Activated CD4-positive, alpha-beta T cell treated with anti-CD3 and anti-CD28 coated beads, Interleukin-2, Interleukin-4, amounts not matched to agents 100 ng/mL and 50 ng/mL, durations not matched to agents 16 hours and 8 hours (primary cell): ENCODE data around the gene MORC1.
A peak's percentile ranks its signal among the peaks of the same experiment; 100 is the strongest.
"Not testable (repeated sequence)": the region's sequence is repeated elsewhere in the genome, so short reads cannot be mapped to it uniquely, and the experiment has no call there.

Experiments used
- DNase-seq: peaks from one replicate; pipeline ENCODE4 v3.0.0-alpha.2; 2020; ENCODE audit warnings: low spot score

The MORC1 gene

GRCh38 chr3:109098079-109098644 is 19.8 kb downstream of the MORC1 start:
- no peak for DNase-seq

- DNase-seq: no peak
Observed at GRCh38 chr3:109095166-109095565, 22.8 kb downstream of the MORC1 start.

- no peak for DNase-seq
Observed at GRCh38 chr3:109093561-109093960, 24.4 kb downstream of the MORC1 start.

GRCh38 chr3:109091846-109092245 is 26.1 kb downstream of the MORC1 start:
- DNase-seq: no peak

- DNase-seq: no peak
Observed at GRCh38 chr3:109089265-109089664, 28.7 kb downstream of the MORC1 start.

- peak; percentile 27 for DNase-seq
Observed at GRCh38 chr3:109081746-109082510, 36.0 kb downstream of the MORC1 start.

- DNase-seq: not testable (repeated sequence)
Observed at GRCh38 chr3:109080090-109080489, 37.8 kb downstream of the MORC1 start.

- no peak for DNase-seq
Observed at GRCh38 chr3:109073116-109073515, 44.8 kb downstream of the MORC1 start.

GRCh38 chr3:109072194-109072593 is 45.7 kb downstream of the MORC1 start:
- DNase-seq: no peak

GRCh38 chr3:109071350-109072142 is 46.4 kb downstream of the MORC1 start:
- no peak for DNase-seq

GRCh38 chr3:109070211-109070610 is 47.7 kb downstream of the MORC1 start:
- no peak for DNase-seq

GRCh38 chr3:109066864-109067263 is 51.1 kb downstream of the MORC1 start:
- DNase-seq: no peak

GRCh38 chr3:109059264-109059663 is 58.7 kb downstream of the MORC1 start:
- no peak for DNase-seq

- no peak for DNase-seq
Observed at GRCh38 chr3:109057616-109058015, 60.3 kb downstream of the MORC1 start.

- no peak for DNase-seq
Observed at GRCh38 chr3:109057056-109057455, 60.9 kb downstream of the MORC1 start.

GRCh38 chr3:109050591-109051167 is 67.3 kb downstream of the MORC1 start:
- DNase-seq: peak; percentile 21

GRCh38 chr3:109047366-109047765 is 70.6 kb downstream of the MORC1 start:
- no peak for DNase-seq

GRCh38 chr3:109045271-109046040 is 72.5 kb downstream of the MORC1 start:
- DNase-seq: no peak

- no peak for DNase-seq
Observed at GRCh38 chr3:109035082-109035481, 82.9 kb downstream of the MORC1 start.

- no peak for DNase-seq
Observed at GRCh38 chr3:109033000-109033660, 84.8 kb downstream of the MORC1 start.

- no peak for DNase-seq
Observed at GRCh38 chr3:109028753-109029152, 89.2 kb downstream of the MORC1 start.
